Smooth muscle cell (in vitro differentiated cells): ENCODE measurements around the gene CFLAR. TPM values are rescaled to one million over a fixed set of nuclear protein-coding genes. Genes with fewer than 3 reads are reported as not detected.

Source experiments
- DNase-seq: peaks from one replicate; lab custom pipeline; 2025; ENCODE audit not compliant: unreplicated experiment; lab: John Stamatoyannopoulos, UW
- H2AFZ ChIP-seq: fragments of 200-600 bp; sonication (generic); 2 replicates; pipeline ENCODE4 v1.6.0; 2016; ENCODE audit warnings: antibody characterized with exemption, low read depth, mild to moderate bottlenecking
- H3F3A ChIP-seq: fragments of 200-600 bp; sonication (generic); 2 replicates; pipeline ENCODE4 v1.6.0; 2017; ENCODE audit warnings: antibody characterized with exemption, low read depth
- H3K27ac ChIP-seq: fragments of 200-600 bp; sonication (generic); 2 replicates; pipeline ENCODE4 v1.5.1; 2016; ENCODE audit warnings: low read depth, mild to moderate bottlenecking
- H3K27me3 ChIP-seq: fragments of 200-600 bp; sonication (generic); 2 replicates; pipeline ENCODE4 v1.6.1; 2016; ENCODE audit warnings: low read depth, mild to moderate bottlenecking
- H3K36me3 ChIP-seq: fragments of 200-600 bp; sonication (generic); 2 replicates; pipeline ENCODE4 v1.5.1; 2016; ENCODE audit warnings: low read depth
- H3K4me1 ChIP-seq: fragments of 200-600 bp; sonication (generic); 2 replicates; pipeline ENCODE4 v1.5.1; 2016; ENCODE audit warnings: low read depth
- H3K4me2 ChIP-seq: fragments of 200-600 bp; sonication (generic); 2 replicates; pipeline ENCODE4 v1.6.0; 2016; ENCODE audit warnings: mild to moderate bottlenecking
- H3K4me3 ChIP-seq: fragments of 200-600 bp; sonication (generic); 2 replicates; pipeline ENCODE4 v1.5.1; 2016; ENCODE audit warnings: mild to moderate bottlenecking
- H3K79me2 ChIP-seq: fragments of 200-600 bp; sonication (generic); 2 replicates; pipeline ENCODE4 v1.6.0; 2016; ENCODE audit warnings: low read depth, mild to moderate bottlenecking
- H3K9ac ChIP-seq: fragments of 200-600 bp; sonication (generic); 2 replicates; pipeline ENCODE4 v1.6.0; 2016; ENCODE audit warnings: low read depth
- H3K9me3 ChIP-seq: fragments of 200-600 bp; sonication (generic); replicated peaks from 2 replicates; pipeline ENCODE4 v1.5.1; 2016; ENCODE audit warnings: low read depth
- H4K20me1 ChIP-seq: fragments of 200-600 bp; sonication (generic); 2 replicates; pipeline ENCODE4 v1.6.0; 2016; ENCODE audit warnings: low read depth
- WGBS: methylation state at CpG from one replicate; pipeline ENCODE4 v1.1.7; 2016; ENCODE audit warnings: low lambda C conversion rate; 5-methylcytosine and 5-hydroxymethylcytosine counted together
- polyA plus RNA-seq: library from polyadenylated mRNA; unstranded; fragments of >200 nt; fragmentation: Nextera tagmentation; extraction: Ambion mirVana; gene quantifications from 2 replicates; pipeline ENCODE4 v1.2.1, GENCODE V29; 2016
- total RNA-seq: library from RNA; depleted of rRNA; stranded (reverse); fragments of >200 nt; gene quantifications from 2 replicates; pipeline ENCODE4 v1.2.3, GENCODE V29; 2014
- TF ChIP-seq, protein P1 (sequence below): fragments of 200-600 bp; sonication (generic); IDR thresholded peaks from 2 replicates; pipeline ENCODE4 v1.5.1; 2017; ENCODE audit warnings: borderline replicate concordance, mild to moderate bottlenecking, antibody characterized with exemption; ENCODE audit not compliant: insufficient read depth, poor library complexity, severe bottlenecking

CFLAR gene
- total and polyA plus RNA-seq, 2 experiments from 2014 or later: 16.0 to 27.1 TPM

DNA sequence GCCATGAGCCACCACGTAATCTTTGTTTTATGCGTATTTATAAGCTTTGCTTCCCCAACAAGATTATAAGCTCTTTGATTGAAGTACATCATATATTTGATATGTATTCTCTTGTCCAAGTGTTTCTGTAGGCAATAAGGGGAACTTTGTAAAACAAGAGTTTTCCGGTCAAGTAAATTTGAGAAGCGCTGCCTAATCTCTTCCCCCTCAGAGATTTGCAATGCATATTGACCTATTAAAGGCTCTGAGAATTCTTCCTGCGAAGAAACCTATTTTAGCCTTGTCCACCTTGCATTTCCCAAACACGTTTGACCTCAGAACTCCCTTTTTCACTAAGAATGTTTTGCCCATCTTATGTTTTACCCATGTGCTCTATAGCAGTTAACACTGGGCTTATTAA lies 40.1 kb downstream of the CFLAR start:
- TF ChIP-seq, protein P1, sequence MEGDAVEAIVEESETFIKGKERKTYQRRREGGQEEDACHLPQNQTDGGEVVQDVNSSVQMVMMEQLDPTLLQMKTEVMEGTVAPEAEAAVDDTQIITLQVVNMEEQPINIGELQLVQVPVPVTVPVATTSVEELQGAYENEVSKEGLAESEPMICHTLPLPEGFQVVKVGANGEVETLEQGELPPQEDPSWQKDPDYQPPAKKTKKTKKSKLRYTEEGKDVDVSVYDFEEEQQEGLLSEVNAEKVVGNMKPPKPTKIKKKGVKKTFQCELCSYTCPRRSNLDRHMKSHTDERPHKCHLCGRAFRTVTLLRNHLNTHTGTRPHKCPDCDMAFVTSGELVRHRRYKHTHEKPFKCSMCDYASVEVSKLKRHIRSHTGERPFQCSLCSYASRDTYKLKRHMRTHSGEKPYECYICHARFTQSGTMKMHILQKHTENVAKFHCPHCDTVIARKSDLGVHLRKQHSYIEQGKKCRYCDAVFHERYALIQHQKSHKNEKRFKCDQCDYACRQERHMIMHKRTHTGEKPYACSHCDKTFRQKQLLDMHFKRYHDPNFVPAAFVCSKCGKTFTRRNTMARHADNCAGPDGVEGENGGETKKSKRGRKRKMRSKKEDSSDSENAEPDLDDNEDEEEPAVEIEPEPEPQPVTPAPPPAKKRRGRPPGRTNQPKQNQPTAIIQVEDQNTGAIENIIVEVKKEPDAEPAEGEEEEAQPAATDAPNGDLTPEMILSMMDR: no peak
- Histone ChIP-seq H4K20me1 (no peaks in the 10 kb centered on the region), H3K4me3 (no peak overlapping the region), H3K27me3 (no peaks in the 10 kb centered on the region), H3K36me3 (no peaks in the 10 kb centered on the region), H3K4me2 (no peak overlapping the region), H3K79me2 (no peaks in the 10 kb centered on the region), H3K9me3 (no peaks in the 10 kb centered on the region), H3K4me1 (peaks cover 10% of the 10 kb centered on the region), H3K27ac (no peak overlapping the region), H2AFZ (no peak overlapping the region), H3F3A (no peaks in the 10 kb centered on the region), H3K9ac (no peak overlapping the region)
- DNase-seq: no peak
- WGBS: 92% methylated on average over 6 of the region's 6 CpGs

GRCh38 chr2:201156640-201157039 lies 40.7 kb downstream of the CFLAR start:
- H3K9me3 ChIP-seq: no peaks in the 10 kb centered on the region
- no peak overlapping the region for H2AFZ ChIP-seq
- no peak for DNase-seq
- no peaks in the 10 kb centered on the region for H3F3A ChIP-seq
- TF ChIP-seq, protein P1: no peak
- H3K36me3 ChIP-seq: no peaks in the 10 kb centered on the region
- no peak overlapping the region for H3K9ac ChIP-seq
- no peak overlapping the region for H3K4me3 ChIP-seq
- H4K20me1 ChIP-seq: no peaks in the 10 kb centered on the region
- no peak overlapping the region for H3K27ac ChIP-seq
- 100% methylated on average over 1 of the region's 1 CpG for WGBS
- H3K79me2 ChIP-seq: no peaks in the 10 kb centered on the region
- H3K27me3 ChIP-seq: no peaks in the 10 kb centered on the region
- no peak overlapping the region for H3K4me2 ChIP-seq
- peaks cover 4% of the 10 kb centered on the region for H3K4me1 ChIP-seq

GRCh38 chr2:201157694-201158093 lies 41.7 kb downstream of the CFLAR start:
- Histone ChIP-seq H3K4me1 (no peaks in the 10 kb centered on the region), H3K36me3 (peaks cover 2% of the 10 kb centered on the region), H2AFZ (peak overlapping the region; percentile 12), H3K9me3 (no peaks in the 10 kb centered on the region), H3K4me3 (no peak overlapping the region), H3K4me2 (no peak overlapping the region), H3K27ac (peak overlapping the region; percentile 54), H3F3A (no peaks in the 10 kb centered on the region), H3K27me3 (no peaks in the 10 kb centered on the region), H3K9ac (peak overlapping the region; percentile 0), H4K20me1 (no peaks in the 10 kb centered on the region), H3K79me2 (no peaks in the 10 kb centered on the region)
- TF ChIP-seq, protein P1: no peak
- no peak for DNase-seq
- WGBS: 86% methylated on average over 4 of the region's 4 CpGs
